Loucy (cell line): ENCODE results near the gene CYP3A5.
"Not testable (repeated sequence)": the region's sequence is repeated elsewhere in the genome, so short reads cannot be mapped to it uniquely, and the experiment has no call there.

Experiments used
- H2AFZ ChIP-seq: fragments of 200-600 bp; sonication (generic); 2 replicates; pipeline ENCODE4 v1.6.0; 2016; ENCODE audit warnings: antibody characterized with exemption, mild to moderate bottlenecking, low read length, moderate library complexity
- H3F3A ChIP-seq: fragments of 200-600 bp; 2 replicates; pipeline ENCODE4 v1.6.0; 2016; ENCODE audit warnings: antibody characterized with exemption, low read depth, mild to moderate bottlenecking
- H3K27me3 ChIP-seq: fragments of 200-600 bp; sonication (generic); 2 replicates; pipeline ENCODE4 v1.6.1; 2014; ENCODE audit warnings: low read length, mild to moderate bottlenecking; ENCODE audit not compliant: insufficient read depth, poor library complexity, severe bottlenecking
- H3K36me3 ChIP-seq: fragments of 200-600 bp; sonication (generic); 2 replicates; pipeline ENCODE4 v1.6.1; 2016; ENCODE audit warnings: low read length; ENCODE audit not compliant: insufficient read depth
- H3K4me1 ChIP-seq: fragments of 200-600 bp; sonication (generic); 2 replicates; pipeline ENCODE4 v1.5.1; 2014; ENCODE audit warnings: low read length, mild to moderate bottlenecking; ENCODE audit not compliant: insufficient read depth, poor library complexity, severe bottlenecking
- H3K4me2 ChIP-seq: fragments of 200-600 bp; sonication (generic); 2 replicates; pipeline ENCODE4 v1.6.0; 2014; ENCODE audit warnings: antibody characterized with exemption, low read length, low read depth, mild to moderate bottlenecking; ENCODE audit not compliant: poor library complexity, severe bottlenecking
- H3K4me3 ChIP-seq: fragments of 200-600 bp; sonication (generic); 2 replicates; pipeline ENCODE4 v1.5.1; 2014; ENCODE audit warnings: low read length, mild to moderate bottlenecking, mixed read lengths; ENCODE audit not compliant: poor library complexity, severe bottlenecking
- H3K79me2 ChIP-seq: fragments of 200-600 bp; sonication (generic); 2 replicates; pipeline ENCODE4 v1.6.1; 2014; ENCODE audit warnings: low read length; ENCODE audit not compliant: insufficient read depth
- H3K9ac ChIP-seq: fragments of 200-600 bp; sonication (generic); 2 replicates; pipeline ENCODE4 v1.6.0; 2014; ENCODE audit warnings: mild to moderate bottlenecking, low read depth, low read length, moderate library complexity; ENCODE audit not compliant: poor library complexity, severe bottlenecking
- H3K9me2 ChIP-seq: fragments of 200-600 bp; sonication (generic); replicated peaks from 2 replicates; pipeline ENCODE4 v1.6.1; 2016; ENCODE audit warnings: low read depth, low read length, mixed read lengths
- H3K9me3 ChIP-seq: fragments of 200-600 bp; sonication (generic); 2 replicates; pipeline ENCODE4 v1.6.1; 2014; ENCODE audit warnings: mild to moderate bottlenecking, antibody characterized with exemption, low read length, low read depth; ENCODE audit not compliant: insufficient read depth
- H4K20me1 ChIP-seq: fragments of 200-600 bp; sonication (generic); 2 replicates; pipeline ENCODE4 v1.6.0; 2014; ENCODE audit warnings: antibody characterized with exemption, low read length, mild to moderate bottlenecking; ENCODE audit not compliant: insufficient read depth, poor library complexity, severe bottlenecking
- CTCF ChIP-seq: fragments of 200-600 bp; sonication (generic); conservative IDR thresholded peaks from 2 replicates; pipeline ENCODE4 v1.5.1; 2014; ENCODE audit warnings: mild to moderate bottlenecking, antibody characterized with exemption, low read length
- EZH2phosphoT487 ChIP-seq: fragments of 200-600 bp; IDR thresholded peaks from 2 replicates; pipeline ENCODE4 v1.6.1; 2018; ENCODE audit warnings: antibody characterized with exemption, mild to moderate bottlenecking, moderate library complexity, borderline replicate concordance

The CYP3A5 gene

GRCh38 chr7:99690918-99691317 lies 11.1 kb upstream of the CYP3A5 start:
- not testable (repeated sequence) for H3K4me3 ChIP-seq, H3K36me3 ChIP-seq, H3K4me1 ChIP-seq, H3K4me2 ChIP-seq, H4K20me1 ChIP-seq, H3K9me3 ChIP-seq, H3K9ac ChIP-seq, H3K79me2 ChIP-seq, H3F3A ChIP-seq, H2AFZ ChIP-seq, H3K27me3 ChIP-seq, H3K9me2 ChIP-seq

- not testable (repeated sequence) for H4K20me1 ChIP-seq, H3K36me3 ChIP-seq, H3K4me1 ChIP-seq, H3K9me3 ChIP-seq, H2AFZ ChIP-seq, H3K27me3 ChIP-seq, H3K9ac ChIP-seq, H3K79me2 ChIP-seq, H3K4me2 ChIP-seq, H3K9me2 ChIP-seq, H3K4me3 ChIP-seq, H3F3A ChIP-seq
These were observed 6.2 kb upstream of the CYP3A5 start for GRCh38 chr7:99685871-99686608.

GRCh38 chr7:99685129-99685758 lies 5.4 kb upstream of the CYP3A5 start:
- Histone ChIP-seq H3K9me2 (no peaks in the 10 kb centered on the region), H3K27me3 (no peaks in the 10 kb centered on the region), H2AFZ (no peak overlapping the region), H3K4me1 (no peaks in the 10 kb centered on the region), H3K9ac (no peak overlapping the region), H3F3A (no peaks in the 10 kb centered on the region), H4K20me1 (no peaks in the 10 kb centered on the region), H3K4me2 (no peak overlapping the region), H3K36me3 (no peaks in the 10 kb centered on the region), H3K4me3 (no peak overlapping the region), H3K79me2 (no peaks in the 10 kb centered on the region), H3K9me3 (no peaks in the 10 kb centered on the region)
- TF ChIP-seq EZH2phosphoT487 = no peak

- no peaks in the 10 kb centered on the region for H4K20me1 ChIP-seq
- no peaks in the 10 kb centered on the region for H3K79me2 ChIP-seq
- H3K9ac ChIP-seq = no peak overlapping the region
- no peaks in the 10 kb centered on the region for H3K9me3 ChIP-seq
- H3K36me3 ChIP-seq = no peaks in the 10 kb centered on the region
- H3K4me2 ChIP-seq = no peak overlapping the region
- H3K9me2 ChIP-seq = no peaks in the 10 kb centered on the region
- H3K4me3 ChIP-seq = no peak overlapping the region
- H3F3A ChIP-seq = peaks cover 5% of the 10 kb centered on the region; the same call in 1 of the 2 replicates
- TF ChIP-seq CTCF (no peak), EZH2phosphoT487 (no peak)
- no peaks in the 10 kb centered on the region for H3K4me1 ChIP-seq
- no peak overlapping the region for H2AFZ ChIP-seq
- no peaks in the 10 kb centered on the region for H3K27me3 ChIP-seq
These were observed 780 bp downstream of the CYP3A5 start for GRCh38 chr7:99679032-99679399.
